ENCODE data around the gene PSMA3. TPM values are rescaled to one million over a fixed set of nuclear protein-coding genes. Genes with fewer than 3 reads are reported as not detected.
A peak's percentile ranks its signal among the peaks of the same experiment; 100 is the strongest.

PSMA3 gene
- total and polyA plus RNA-seq, 9 of the 15 experiments (the other 6 are each of a cell fraction or from before 2014, with no cell fraction given): 129 to 786 (median 319) TPM

GRCh38 chr14:58297762-58298476 lies 53.3 kb downstream of the PSMA3 start (continued):
- TF ChIP-seq, protein P1, sequence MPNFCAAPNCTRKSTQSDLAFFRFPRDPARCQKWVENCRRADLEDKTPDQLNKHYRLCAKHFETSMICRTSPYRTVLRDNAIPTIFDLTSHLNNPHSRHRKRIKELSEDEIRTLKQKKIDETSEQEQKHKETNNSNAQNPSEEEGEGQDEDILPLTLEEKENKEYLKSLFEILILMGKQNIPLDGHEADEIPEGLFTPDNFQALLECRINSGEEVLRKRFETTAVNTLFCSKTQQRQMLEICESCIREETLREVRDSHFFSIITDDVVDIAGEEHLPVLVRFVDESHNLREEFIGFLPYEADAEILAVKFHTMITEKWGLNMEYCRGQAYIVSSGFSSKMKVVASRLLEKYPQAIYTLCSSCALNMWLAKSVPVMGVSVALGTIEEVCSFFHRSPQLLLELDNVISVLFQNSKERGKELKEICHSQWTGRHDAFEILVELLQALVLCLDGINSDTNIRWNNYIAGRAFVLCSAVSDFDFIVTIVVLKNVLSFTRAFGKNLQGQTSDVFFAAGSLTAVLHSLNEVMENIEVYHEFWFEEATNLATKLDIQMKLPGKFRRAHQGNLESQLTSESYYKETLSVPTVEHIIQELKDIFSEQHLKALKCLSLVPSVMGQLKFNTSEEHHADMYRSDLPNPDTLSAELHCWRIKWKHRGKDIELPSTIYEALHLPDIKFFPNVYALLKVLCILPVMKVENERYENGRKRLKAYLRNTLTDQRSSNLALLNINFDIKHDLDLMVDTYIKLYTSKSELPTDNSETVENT (CRISPR knock-in tag; IDR thresholded peaks at IDR 0.05): 0 out of 2 replicates have a peak, but pooled peaks have one; percentile 43
- TF ChIP-seq ZNF140 (CRISPR knock-in tag; IDR thresholded peaks at IDR 0.05) (no peak), MLLT1 (IDR thresholded peaks at IDR 0.05) (peak; percentile 9 to 99; a peak in 2 of 4 replicates), SUPT5H (IDR thresholded peaks at IDR 0.05) (peak; percentile 92), HNRNPLL (IDR thresholded peaks at IDR 0.05; ENCODE audit: low read depth, low read length, poor library complexity, severe bottlenecking) (peak; percentile 71), ZBTB40 (IDR thresholded peaks at IDR 0.05) (peak; percentile 79), ZBTB40 (CRISPR knock-in tag; IDR thresholded peaks at IDR 0.05) (no peak), ZNF311 (CRISPR knock-in tag; IDR thresholded peaks at IDR 0.05) (peak; percentile 94), GTF2E2 (tag; IDR thresholded peaks at IDR 0.05) (peak; percentile 66; the same call in 1 of the 2 replicates), CC2D1A (IDR thresholded peaks at IDR 0.05) (peak; percentile 93), ZNF280B (CRISPR knock-in tag; IDR thresholded peaks at IDR 0.05) (no peak), RB1 (IDR thresholded peaks at IDR 0.05; ENCODE audit: low read depth) (no peak), MAZ (CRISPR knock-in tag; conservative IDR thresholded peaks at IDR 0.05 in 1 of 2, IDR thresholded peaks at IDR 0.05 in 1 of 2) (peak; percentile 53 to 73; a peak in 3 of 4 replicates)

Data from K562 (cell line).